ENCODE data around the gene PCNX1. TPM values are rescaled to one million over a fixed set of nuclear protein-coding genes. Genes with fewer than 3 reads are reported as not detected.
A peak's percentile ranks its signal among the peaks of the same experiment; 100 is the strongest.

Gene PCNX1
- total and polyA plus RNA-seq, 9 of the 15 experiments (the other 6 are each of a cell fraction or from before 2014, with no cell fraction given) = 0.30 to 4.5 (median 2.3) TPM

GRCh38 chr14:70858641-70859040 is 48.6 kb upstream of the PCNX1 start (continued):
- TF ChIP-seq ZNF436 (CRISPR knock-in tag; IDR thresholded peaks at IDR 0.05) (no peak), IFI16 (CRISPR knock-in tag; IDR thresholded peaks at IDR 0.05) (no peak), TAL1 (IDR thresholded peaks at IDR 0.05) (no peak), MBD1 (CRISPR knock-in tag; IDR thresholded peaks at IDR 0.05) (no peak), HDAC3 (IDR thresholded peaks at IDR 0.05; ENCODE audit: borderline replicate concordance, partially characterized antibody) (no peak), ZFP36 (IDR thresholded peaks at IDR 0.05; ENCODE audit: low read depth, low read length, partially characterized antibody) (peak; percentile 22), HMBOX1 (IDR thresholded peaks at IDR 0.05) (0 out of 2 replicates have a peak, but pooled peaks have one; percentile 55), POLR2G (IDR thresholded peaks at IDR 0.05; ENCODE audit: low read depth, low read length) (no peak), STAT5A (IDR thresholded peaks at IDR 0.05; ENCODE audit: borderline replicate concordance, low read length) (no peak), KDM1A (IDR thresholded peaks at IDR 0.05) (no peak), BRF1 (IDR thresholded peaks at IDR 0.05; ENCODE audit: borderline replicate concordance, extremely low read depth, insufficient read length) (no peak)
- TF ChIP-seq, protein P1, sequence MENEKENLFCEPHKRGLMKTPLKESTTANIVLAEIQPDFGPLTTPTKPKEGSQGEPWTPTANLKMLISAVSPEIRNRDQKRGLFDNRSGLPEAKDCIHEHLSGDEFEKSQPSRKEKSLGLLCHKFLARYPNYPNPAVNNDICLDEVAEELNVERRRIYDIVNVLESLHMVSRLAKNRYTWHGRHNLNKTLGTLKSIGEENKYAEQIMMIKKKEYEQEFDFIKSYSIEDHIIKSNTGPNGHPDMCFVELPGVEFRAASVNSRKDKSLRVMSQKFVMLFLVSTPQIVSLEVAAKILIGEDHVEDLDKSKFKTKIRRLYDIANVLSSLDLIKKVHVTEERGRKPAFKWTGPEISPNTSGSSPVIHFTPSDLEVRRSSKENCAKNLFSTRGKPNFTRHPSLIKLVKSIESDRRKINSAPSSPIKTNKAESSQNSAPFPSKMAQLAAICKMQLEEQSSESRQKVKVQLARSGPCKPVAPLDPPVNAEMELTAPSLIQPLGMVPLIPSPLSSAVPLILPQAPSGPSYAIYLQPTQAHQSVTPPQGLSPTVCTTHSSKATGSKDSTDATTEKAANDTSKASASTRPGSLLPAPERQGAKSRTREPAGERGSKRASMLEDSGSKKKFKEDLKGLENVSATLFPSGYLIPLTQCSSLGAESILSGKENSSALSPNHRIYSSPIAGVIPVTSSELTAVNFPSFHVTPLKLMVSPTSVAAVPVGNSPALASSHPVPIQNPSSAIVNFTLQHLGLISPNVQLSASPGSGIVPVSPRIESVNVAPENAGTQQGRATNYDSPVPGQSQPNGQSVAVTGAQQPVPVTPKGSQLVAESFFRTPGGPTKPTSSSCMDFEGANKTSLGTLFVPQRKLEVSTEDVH (IDR thresholded peaks at IDR 0.05; ENCODE audit: low read depth, partially characterized antibody) = no peak
- TF ChIP-seq, protein P2, sequence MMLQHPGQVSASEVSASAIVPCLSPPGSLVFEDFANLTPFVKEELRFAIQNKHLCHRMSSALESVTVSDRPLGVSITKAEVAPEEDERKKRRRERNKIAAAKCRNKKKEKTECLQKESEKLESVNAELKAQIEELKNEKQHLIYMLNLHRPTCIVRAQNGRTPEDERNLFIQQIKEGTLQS (IDR thresholded peaks at IDR 0.05) = no peak
- TF ChIP-seq, protein P2 (CRISPR knock-in tag; conservative IDR thresholded peaks at IDR 0.05) = no peak
- TF ChIP-seq, protein P3, sequence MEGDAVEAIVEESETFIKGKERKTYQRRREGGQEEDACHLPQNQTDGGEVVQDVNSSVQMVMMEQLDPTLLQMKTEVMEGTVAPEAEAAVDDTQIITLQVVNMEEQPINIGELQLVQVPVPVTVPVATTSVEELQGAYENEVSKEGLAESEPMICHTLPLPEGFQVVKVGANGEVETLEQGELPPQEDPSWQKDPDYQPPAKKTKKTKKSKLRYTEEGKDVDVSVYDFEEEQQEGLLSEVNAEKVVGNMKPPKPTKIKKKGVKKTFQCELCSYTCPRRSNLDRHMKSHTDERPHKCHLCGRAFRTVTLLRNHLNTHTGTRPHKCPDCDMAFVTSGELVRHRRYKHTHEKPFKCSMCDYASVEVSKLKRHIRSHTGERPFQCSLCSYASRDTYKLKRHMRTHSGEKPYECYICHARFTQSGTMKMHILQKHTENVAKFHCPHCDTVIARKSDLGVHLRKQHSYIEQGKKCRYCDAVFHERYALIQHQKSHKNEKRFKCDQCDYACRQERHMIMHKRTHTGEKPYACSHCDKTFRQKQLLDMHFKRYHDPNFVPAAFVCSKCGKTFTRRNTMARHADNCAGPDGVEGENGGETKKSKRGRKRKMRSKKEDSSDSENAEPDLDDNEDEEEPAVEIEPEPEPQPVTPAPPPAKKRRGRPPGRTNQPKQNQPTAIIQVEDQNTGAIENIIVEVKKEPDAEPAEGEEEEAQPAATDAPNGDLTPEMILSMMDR (IDR thresholded peaks at IDR 0.05 in 2 of 3, conservative IDR thresholded peaks at IDR 0.05 in 1 of 3; ENCODE audit: insufficient read depth in 2 of 3, low read depth in 1 of 3, low read length in 3 of 3) = peak in 2 of 3 experiments; percentile 30 to 33; a peak in 3 of 6 replicates
- TF ChIP-seq, protein P4, sequence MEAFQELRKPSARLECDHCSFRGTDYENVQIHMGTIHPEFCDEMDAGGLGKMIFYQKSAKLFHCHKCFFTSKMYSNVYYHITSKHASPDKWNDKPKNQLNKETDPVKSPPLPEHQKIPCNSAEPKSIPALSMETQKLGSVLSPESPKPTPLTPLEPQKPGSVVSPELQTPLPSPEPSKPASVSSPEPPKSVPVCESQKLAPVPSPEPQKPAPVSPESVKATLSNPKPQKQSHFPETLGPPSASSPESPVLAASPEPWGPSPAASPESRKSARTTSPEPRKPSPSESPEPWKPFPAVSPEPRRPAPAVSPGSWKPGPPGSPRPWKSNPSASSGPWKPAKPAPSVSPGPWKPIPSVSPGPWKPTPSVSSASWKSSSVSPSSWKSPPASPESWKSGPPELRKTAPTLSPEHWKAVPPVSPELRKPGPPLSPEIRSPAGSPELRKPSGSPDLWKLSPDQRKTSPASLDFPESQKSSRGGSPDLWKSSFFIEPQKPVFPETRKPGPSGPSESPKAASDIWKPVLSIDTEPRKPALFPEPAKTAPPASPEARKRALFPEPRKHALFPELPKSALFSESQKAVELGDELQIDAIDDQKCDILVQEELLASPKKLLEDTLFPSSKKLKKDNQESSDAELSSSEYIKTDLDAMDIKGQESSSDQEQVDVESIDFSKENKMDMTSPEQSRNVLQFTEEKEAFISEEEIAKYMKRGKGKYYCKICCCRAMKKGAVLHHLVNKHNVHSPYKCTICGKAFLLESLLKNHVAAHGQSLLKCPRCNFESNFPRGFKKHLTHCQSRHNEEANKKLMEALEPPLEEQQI (IDR thresholded peaks at IDR 0.05) = no peak
